Kidney tubule cell (primary cell): Measurements from ENCODE around the gene TP53TG5.
"Not testable (repeated sequence)": the region's sequence is repeated elsewhere in the genome, so short reads cannot be mapped to it uniquely, and the experiment has no call there.

Experiments used
- DNase-seq: peaks from one replicate; pipeline ENCODE4 v3.0.0-alpha.2; 2018; ENCODE audit warnings: low spot score

TP53TG5 gene

GRCh38 chr20:45366192-45366591 is 11.9 kb downstream of the TP53TG5 start:
- DNase-seq = no peak

- DNase-seq = no peak
Observed at GRCh38 chr20:45365444-45365970, 12.6 kb downstream of the TP53TG5 start.

- no peak for DNase-seq
Observed at GRCh38 chr20:45363611-45364492, 14.3 kb downstream of the TP53TG5 start.

GRCh38 chr20:45362804-45363610 is 15.1 kb downstream of the TP53TG5 start, which contains the start of gene SYS1:
Gene SYS1 (plus strand): TSS chr20:45363156. CDS start chr20:45363532, 376 bp downstream.
- peak; percentile 99 for DNase-seq

GRCh38 chr20:45361793-45362192 is 16.3 kb downstream of the TP53TG5 start:
- DNase-seq = no peak

- DNase-seq = peak; percentile 94
Observed at GRCh38 chr20:45359406-45360148, 18.5 kb downstream of the TP53TG5 start.

- DNase-seq = no peak
Observed at GRCh38 chr20:45359069-45359405, 19.1 kb downstream of the TP53TG5 start.

GRCh38 chr20:45358282-45359068 is 19.6 kb downstream of the TP53TG5 start:
- DNase-seq = peak; percentile 57

- DNase-seq = peak; percentile 64
Observed at GRCh38 chr20:45355209-45356084, 22.7 kb downstream of the TP53TG5 start.

GRCh38 chr20:45354423-45355208 is 23.5 kb downstream of the TP53TG5 start:
- no peak for DNase-seq

GRCh38 chr20:45353746-45354145 is 24.4 kb downstream of the TP53TG5 start:
- DNase-seq = no peak

GRCh38 chr20:45352729-45353128 is 25.4 kb downstream of the TP53TG5 start:
- DNase-seq = no peak

GRCh38 chr20:45350795-45351194 is 27.3 kb downstream of the TP53TG5 start:
- not testable (repeated sequence) for DNase-seq

- no peak for DNase-seq
Observed at GRCh38 chr20:45350217-45350616, 27.9 kb downstream of the TP53TG5 start.

- peak; percentile 77 for DNase-seq
Observed at GRCh38 chr20:45347936-45348778, 30.0 kb downstream of the TP53TG5 start, which contains the start of gene SDC4. Gene SDC4 (minus strand): TSS chr20:45348424. CDS start chr20:45348384, 40 bp downstream.

GRCh38 chr20:45347297-45347935 is 30.7 kb downstream of the TP53TG5 start:
- no peak for DNase-seq

GRCh38 chr20:45346851-45347250 is 31.3 kb downstream of the TP53TG5 start:
- DNase-seq = no peak

- peak; percentile 62 for DNase-seq
Observed at GRCh38 chr20:45346291-45346718, 31.8 kb downstream of the TP53TG5 start.
